ENCODE measurements around the gene MARCHF11.

The MARCHF11 gene

GRCh38 chr5:16128944-16129343 lies 50.6 kb downstream of the MARCHF11 start:
- no peak for DNase-seq

DNA sequence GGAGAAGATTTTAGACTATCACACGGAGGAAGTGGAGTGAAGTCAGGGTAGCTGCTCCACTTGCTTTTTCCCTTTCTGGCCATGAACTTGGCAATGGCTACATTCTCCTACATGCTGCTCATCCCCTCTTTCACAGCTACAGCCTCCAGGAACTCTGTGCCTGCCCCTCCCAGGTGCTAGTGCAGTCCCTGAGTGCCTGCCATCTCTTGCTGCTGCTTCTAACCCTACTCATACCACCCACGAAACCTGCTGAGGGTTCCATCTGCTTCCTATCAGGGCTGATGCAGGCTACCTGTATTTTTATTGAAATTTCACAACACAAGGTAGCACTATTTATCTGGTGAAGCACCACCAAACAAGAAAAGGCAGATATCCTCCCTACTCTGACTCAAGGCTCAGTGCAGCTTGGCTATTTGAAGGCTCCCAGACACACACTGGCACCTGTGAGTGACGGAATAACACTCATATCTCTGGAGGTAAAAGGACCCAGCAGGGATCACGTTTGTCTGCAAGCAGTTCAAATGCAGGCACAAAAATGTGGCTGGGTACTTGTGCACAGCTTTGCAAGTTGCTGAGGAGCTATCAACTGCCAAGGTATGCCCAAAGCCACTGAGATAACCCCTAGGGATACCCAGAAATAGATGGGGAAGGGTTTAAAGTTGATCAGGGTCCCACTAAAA lies 51.6 kb downstream of the MARCHF11 start:
- DNase-seq = no peak

DNA sequence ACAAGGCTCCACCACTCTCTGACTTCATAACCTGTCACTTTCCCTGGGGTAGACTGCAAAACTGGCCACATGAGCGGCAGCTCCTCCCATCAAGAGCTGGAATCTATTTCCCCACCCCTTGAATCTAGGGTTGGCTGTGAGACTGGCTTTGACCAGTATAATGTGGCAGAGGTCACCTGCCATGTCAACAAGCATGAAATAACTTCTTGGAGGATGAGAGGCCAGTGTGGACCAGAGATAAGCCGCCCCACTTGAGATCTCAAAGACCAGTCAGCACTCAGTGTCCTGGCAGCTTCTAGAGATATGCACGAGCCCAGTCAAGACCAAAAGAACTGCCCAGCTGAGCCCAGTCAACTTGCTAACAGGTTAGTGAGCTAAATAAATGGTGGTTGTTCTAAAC lies 59.0 kb downstream of the MARCHF11 start:
- no peak for DNase-seq

- no peak for DNase-seq
These were observed 59.8 kb downstream of the MARCHF11 start for GRCh38 chr5:16119790-16120189.

GRCh38 chr5:16115140-16115539 lies 64.5 kb downstream of the MARCHF11 start:
- DNase-seq = no peak

GRCh38 chr5:16108418-16108817 lies 71.2 kb downstream of the MARCHF11 start:
- no peak for DNase-seq

- DNase-seq = no peak
These were observed 74.6 kb downstream of the MARCHF11 start for GRCh38 chr5:16104961-16105360.

DNA sequence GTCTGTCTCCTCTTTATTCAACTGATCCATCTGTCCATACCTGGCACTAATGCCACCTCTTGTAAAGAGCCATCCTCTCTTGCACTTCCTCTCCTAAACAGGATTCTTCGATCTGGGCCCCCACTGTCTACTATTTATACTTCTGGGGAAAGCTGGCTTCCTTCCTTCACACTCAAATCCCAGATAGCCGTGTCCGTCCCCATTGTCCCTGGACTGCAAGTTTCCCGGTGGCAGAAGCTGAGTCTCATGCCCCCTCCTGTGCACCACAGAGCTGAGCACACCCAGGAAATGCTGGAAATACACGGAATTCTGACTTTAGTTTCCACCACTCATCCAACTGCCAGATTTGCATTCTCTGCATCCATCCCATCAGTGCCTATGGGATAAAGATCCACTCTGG lies 84.0 kb downstream of the MARCHF11 start:
- DNase-seq = no peak

GRCh38 chr5:16090270-16090669 lies 89.3 kb downstream of the MARCHF11 start:
- no peak for DNase-seq

GRCh38 chr5:16082982-16083381 lies 96.6 kb downstream of the MARCHF11 start:
- no peak for DNase-seq

DNA sequence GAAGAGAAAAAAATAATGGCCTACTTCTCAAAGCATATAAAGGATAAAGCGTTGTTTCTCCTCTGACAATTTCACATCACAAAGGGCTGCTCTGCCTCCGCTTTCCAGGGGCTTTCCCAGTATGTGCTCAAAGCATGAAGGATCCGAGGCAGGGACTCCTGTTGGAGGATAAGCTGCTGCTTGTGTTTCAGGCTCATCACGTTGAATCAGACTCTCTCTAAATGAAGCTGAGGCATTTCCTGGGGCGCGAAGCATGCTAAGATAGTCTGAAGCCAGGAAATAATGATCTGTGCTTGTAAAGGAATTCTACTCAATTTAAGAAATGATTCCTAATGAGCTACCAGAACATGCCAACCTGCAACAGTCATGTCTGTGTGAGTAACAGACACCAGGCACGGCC lies 97.5 kb downstream of the MARCHF11 start:
- no peak for DNase-seq

GRCh38 chr5:16081376-16081955 lies 98.1 kb downstream of the MARCHF11 start:
- no peak for DNase-seq

- DNase-seq = no peak
These were observed 102.9 kb downstream of the MARCHF11 start for GRCh38 chr5:16076657-16077056.

- no peak for DNase-seq
These were observed 105.2 kb downstream of the MARCHF11 start for GRCh38 chr5:16074358-16074757.

DNA sequence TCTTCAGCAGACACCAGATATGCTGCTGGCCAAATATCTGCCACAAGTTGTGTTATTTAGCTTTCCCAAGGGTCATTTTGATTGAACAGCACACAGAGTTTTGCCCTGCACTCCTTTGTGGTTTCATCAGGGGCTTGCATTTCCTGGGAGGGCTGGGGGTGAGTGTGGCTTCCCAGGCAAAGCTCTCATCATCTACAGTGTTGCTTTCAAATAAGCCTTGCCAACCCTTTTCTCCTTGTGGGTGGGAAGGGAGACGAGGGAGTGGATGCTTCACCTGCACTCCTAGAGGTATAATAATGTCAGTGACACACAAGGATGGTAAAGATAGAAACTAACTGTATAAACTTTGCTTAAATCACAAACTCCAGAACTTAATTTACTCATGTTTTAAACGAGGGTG lies 107.0 kb downstream of the MARCHF11 start:
- no peak for DNase-seq

GRCh38 chr5:16067415-16067814 lies 112.2 kb downstream of the MARCHF11 start:
- DNase-seq = no peak

GRCh38 chr5:16066810-16067209 lies 112.8 kb downstream of the MARCHF11 start:
- no peak for DNase-seq

DNA sequence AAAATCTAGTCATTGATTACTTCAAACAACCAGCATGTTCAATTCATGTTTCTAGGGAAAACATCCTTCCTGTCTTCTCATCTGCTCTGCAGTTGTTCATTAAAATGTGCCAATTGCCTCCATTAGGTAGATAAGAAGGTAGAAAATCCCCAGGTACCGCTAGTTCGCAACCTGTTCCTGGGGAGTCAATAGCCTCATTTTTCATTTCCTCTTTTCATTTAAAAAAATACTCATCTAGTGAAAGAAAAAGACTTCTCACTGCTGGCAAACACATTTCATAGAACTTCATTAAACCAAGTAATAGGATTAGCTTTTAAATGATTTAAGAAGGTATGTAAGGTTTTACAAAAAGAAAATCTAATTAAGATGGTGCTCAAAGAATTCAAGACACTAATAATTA lies 113.3 kb downstream of the MARCHF11 start:
- no peak for DNase-seq

GRCh38 chr5:16065831-16066230 lies 113.8 kb downstream of the MARCHF11 start:
- no peak for DNase-seq

DNA sequence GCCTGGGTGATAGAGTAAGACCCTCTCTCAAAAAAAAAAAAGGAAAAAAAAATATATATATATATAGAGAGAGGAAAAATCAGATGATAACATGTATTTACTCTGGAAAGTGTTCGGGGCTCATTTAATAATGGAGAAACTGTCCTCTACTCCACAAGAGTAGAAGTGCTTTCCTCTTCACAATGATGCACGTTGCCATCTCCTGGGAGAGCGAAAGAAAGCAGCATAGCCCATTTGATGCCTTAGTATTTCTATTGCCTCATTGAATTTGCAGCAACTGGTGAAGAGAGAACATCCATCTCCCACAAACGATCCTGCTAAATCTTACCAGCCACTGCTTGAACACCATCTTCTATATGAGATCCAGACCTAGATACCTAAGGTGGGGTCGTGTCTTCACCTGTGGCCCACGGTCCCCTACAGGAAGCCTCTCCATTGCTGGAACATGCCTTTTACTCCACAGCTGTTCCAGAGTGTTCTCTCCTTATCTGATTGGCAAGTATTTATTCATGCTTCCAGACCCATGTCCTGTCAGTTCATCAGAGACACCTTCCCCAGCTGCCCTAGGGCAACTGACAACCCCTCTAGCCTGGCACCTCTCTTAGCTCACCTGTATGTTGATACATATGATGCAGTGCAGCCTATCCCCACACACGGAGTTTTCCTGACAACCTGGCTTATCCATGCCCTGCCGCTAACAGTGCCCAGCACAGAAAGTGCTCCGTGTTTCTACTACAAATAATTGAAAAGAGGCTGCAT lies 115.3 kb downstream of the MARCHF11 start:
- DNase-seq = no peak

GRCh38 chr5:16061163-16061562 lies 118.4 kb downstream of the MARCHF11 start:
- no peak for DNase-seq

GRCh38 chr5:16057277-16057676 lies 122.3 kb downstream of the MARCHF11 start:
- no peak for DNase-seq

DNA sequence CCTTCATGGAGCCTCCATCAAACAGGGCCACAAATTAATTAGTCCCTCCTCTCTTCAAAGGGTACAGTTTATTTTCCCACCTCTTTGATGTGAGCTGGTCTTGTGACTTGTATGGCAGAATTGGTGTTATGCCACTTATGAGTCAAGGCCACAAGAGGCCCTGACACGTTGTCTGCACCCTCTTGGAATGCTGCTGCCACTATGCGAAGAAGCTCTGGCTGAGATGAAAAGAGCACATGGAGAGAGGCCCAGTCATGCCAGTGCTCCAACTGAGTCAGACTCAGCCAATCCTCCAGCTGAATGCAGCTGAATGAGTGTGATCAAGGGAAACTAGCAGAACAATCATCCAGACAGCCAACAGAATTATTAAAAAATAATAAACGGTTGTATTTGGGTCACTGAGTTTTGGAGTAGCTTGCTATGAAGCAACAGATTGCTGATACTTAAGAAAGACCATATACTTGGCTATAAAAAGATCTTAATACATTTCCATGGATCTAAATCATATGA lies 128.3 kb downstream of the MARCHF11 start:
- DNase-seq = no peak

GRCh38 chr5:16050414-16050813 lies 129.2 kb downstream of the MARCHF11 start:
- DNase-seq = no peak
